Natural killer cell (primary cell): Measurements from ENCODE around the gene MAPK8IP1. TPM values are rescaled to one million over a fixed set of nuclear protein-coding genes. Genes with fewer than 3 reads are reported as not detected.
A peak's percentile ranks its signal among the peaks of the same experiment; 100 is the strongest.

Source experiments
- ATAC-seq, 3 donors: fragments of 150-1000 bp in 2 of 3; fragments of 200-7000 bp in 1 of 3; cut with Tn5 transposase; 1 replicate in 1 of 3; 2 replicates in 2 of 3; pipeline ENCODE4 v1.10.0; 2021; ENCODE audit warnings: mild to moderate bottlenecking in 2 of 3, moderate library complexity in 2 of 3
- DNase-seq, 2 donors: peaks; one replicate each; pipeline versions ENCODE4 v3.0.0 to v3.0.0-alpha.2; 2013 to 2021; ENCODE audit warnings: mixed read lengths in 1 of 2
- H3K27ac ChIP-seq: one replicate; pipeline ENCODE4 v1.5.1; 2013; ENCODE audit warnings: mild to moderate bottlenecking, low read length
- H3K27me3 ChIP-seq: one replicate; pipeline ENCODE4 v1.6.1; 2013; ENCODE audit warnings: low read length; ENCODE audit not compliant: control insufficient read depth, insufficient read depth
- H3K36me3 ChIP-seq: one replicate; pipeline ENCODE4 v1.6.1; 2013; ENCODE audit warnings: low read length; ENCODE audit not compliant: control insufficient read depth, insufficient read depth
- H3K4me1 ChIP-seq: one replicate; pipeline ENCODE4 v1.6.1; 2013; ENCODE audit warnings: low read length; ENCODE audit not compliant: control insufficient read depth, insufficient read depth
- H3K4me3 ChIP-seq: one replicate; pipeline ENCODE4 v1.5.1; 2013; ENCODE audit warnings: low read length
- H3K9me3 ChIP-seq: one replicate; pipeline ENCODE4 v1.6.1; 2013; ENCODE audit warnings: low read length; ENCODE audit not compliant: control insufficient read depth, insufficient read depth
- H3K27ac Mint-ChIP-seq, 2 donors: one replicate each; pipeline ENCODE4 v1.8.0; 2022; ENCODE audit warnings: mild to moderate bottlenecking in 2 of 2, mixed read lengths in 2 of 2, moderate library complexity in 1 of 2
- H3K27me3 Mint-ChIP-seq, 2 donors: one replicate each; pipeline ENCODE4 v1.8.0; 2022; ENCODE audit warnings: low read depth in 2 of 2, mixed read lengths in 2 of 2
- H3K36me3 Mint-ChIP-seq: one replicate; pipeline ENCODE4 v1.8.0; 2022; ENCODE audit warnings: mixed read lengths
- H3K4me1 Mint-ChIP-seq, 2 donors: one replicate each; pipeline ENCODE4 v1.8.0; 2022; ENCODE audit warnings: mixed read lengths in 2 of 2
- H3K4me3 Mint-ChIP-seq: one replicate; pipeline ENCODE4 v1.8.0; 2022; ENCODE audit warnings: mild to moderate bottlenecking, moderate library complexity, mixed read lengths
- H3K9me3 Mint-ChIP-seq, 2 donors: one replicate each; pipeline ENCODE4 v1.8.0; 2022; ENCODE audit warnings: mixed read lengths in 2 of 2
- WGBS: methylation state at CpG from one replicate; pipeline ENCODE4 v1.1.7; 2013; ENCODE audit warnings: missing lambda C conversion rate; ENCODE audit not compliant: insufficient coverage; 5-methylcytosine and 5-hydroxymethylcytosine counted together
- intact Hi-C: fragments of 100-400 bp; cut with micrococcal nuclease; formaldehyde crosslinking; loops from one replicate; pipeline ENCODE4 v1.14.2; 2022
- total RNA-seq, 4 donors: library from RNA; stranded (reverse); fragments of 120-200 nt in 1 of 4; gene quantifications; one replicate each; pipeline versions ENCODE4 v1.2.3 to v1.2.4, GENCODE V29; 2013 to 2022
- TF ChIP-seq, protein P1 (sequence below): fragments of 200-600 bp; IDR thresholded peaks from one replicate; pipeline ENCODE4 v1.8.0; 2022; ENCODE audit warnings: antibody characterized with exemption

Gene MAPK8IP1
- total RNA-seq, 3 donors from 2014 or later (not counting 1 experiment from before 2014, with no cell fraction given) = 9.7 to 21.5 (median 13.9) TPM

GRCh38 chr11:45929486-45930030 is 44.1 kb downstream of the MAPK8IP1 start:
- Histone ChIP-seq H3K27ac (peak overlapping the region; percentile 86), H3K4me3 (peak overlapping the region; percentile 31), H3K36me3 (peaks cover 22% of the 10 kb centered on the region), H3K9me3 (no peaks in the 10 kb centered on the region), H3K4me1 (peaks cover 66% of the 10 kb centered on the region), H3K27me3 (no peaks in the 10 kb centered on the region)
- H3K9me3 Mint-ChIP-seq = no peaks in the 10 kb centered on the region
- H3K27me3 Mint-ChIP-seq = no peaks in the 10 kb centered on the region
- peaks cover 30% of the 10 kb centered on the region in 2 donors for H3K4me1 Mint-ChIP-seq
- 58% methylated on average over 10 of the region's 10 CpGs for WGBS
- no peaks in the 10 kb centered on the region for H3K36me3 Mint-ChIP-seq
- H3K27ac Mint-ChIP-seq = peak overlapping the region; percentile 86 to 95
- TF ChIP-seq, protein P1, sequence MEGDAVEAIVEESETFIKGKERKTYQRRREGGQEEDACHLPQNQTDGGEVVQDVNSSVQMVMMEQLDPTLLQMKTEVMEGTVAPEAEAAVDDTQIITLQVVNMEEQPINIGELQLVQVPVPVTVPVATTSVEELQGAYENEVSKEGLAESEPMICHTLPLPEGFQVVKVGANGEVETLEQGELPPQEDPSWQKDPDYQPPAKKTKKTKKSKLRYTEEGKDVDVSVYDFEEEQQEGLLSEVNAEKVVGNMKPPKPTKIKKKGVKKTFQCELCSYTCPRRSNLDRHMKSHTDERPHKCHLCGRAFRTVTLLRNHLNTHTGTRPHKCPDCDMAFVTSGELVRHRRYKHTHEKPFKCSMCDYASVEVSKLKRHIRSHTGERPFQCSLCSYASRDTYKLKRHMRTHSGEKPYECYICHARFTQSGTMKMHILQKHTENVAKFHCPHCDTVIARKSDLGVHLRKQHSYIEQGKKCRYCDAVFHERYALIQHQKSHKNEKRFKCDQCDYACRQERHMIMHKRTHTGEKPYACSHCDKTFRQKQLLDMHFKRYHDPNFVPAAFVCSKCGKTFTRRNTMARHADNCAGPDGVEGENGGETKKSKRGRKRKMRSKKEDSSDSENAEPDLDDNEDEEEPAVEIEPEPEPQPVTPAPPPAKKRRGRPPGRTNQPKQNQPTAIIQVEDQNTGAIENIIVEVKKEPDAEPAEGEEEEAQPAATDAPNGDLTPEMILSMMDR = no peak
- intact Hi-C loops = no loop called here
- peak; percentile 31 to 40 (median 38) for ATAC-seq
- DNase-seq = no peak
- H3K4me3 Mint-ChIP-seq = peak overlapping the region; percentile 72

DNA sequence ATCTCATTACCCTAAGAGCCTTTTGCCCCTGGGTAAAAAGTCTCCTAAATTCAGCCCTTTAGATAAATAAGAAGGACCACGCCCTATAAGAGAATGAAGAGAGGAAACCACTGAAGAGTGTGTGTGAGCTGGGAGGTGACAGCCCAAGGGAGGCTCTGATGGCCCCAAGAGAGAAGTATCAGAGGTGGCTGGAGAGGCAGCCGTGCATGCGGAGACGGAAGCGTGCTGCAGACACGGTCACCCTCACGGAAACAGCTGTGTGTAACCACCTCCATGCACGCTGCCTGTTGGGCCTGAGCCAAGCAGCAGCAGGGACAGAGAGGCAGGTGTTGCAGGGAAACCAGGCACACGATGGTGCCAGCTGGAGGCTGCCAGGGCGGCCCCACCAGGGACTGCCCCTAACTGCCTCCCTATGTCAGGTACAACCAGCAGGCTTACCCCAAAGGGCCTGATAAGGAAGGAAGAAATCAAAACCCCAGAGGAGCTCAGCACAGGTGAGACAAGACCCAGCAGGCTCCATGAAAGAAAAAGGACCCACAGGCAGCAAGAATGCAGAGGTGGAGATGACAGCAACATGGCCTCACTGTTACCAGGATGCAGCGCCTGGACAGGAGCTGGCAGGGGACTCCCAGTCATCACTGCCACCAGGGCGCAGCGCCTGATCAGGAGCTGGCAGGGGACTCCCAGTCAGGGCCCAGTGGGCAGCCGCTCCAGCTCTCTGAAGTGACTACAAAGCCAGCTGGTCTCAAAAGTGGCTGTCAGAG is 44.8 kb downstream of the MAPK8IP1 start:
- peak overlapping the region; percentile 86 to 95 for H3K27ac Mint-ChIP-seq
- H3K36me3 ChIP-seq = peaks cover 28% of the 10 kb centered on the region
- no peaks in the 10 kb centered on the region for H3K27me3 Mint-ChIP-seq
- H3K4me3 Mint-ChIP-seq = peak overlapping the region; percentile 72
- TF ChIP-seq, protein P1 = no peak
- peak overlapping the region; percentile 86 for H3K27ac ChIP-seq
- WGBS = 26% methylated on average over 14 of the region's 14 CpGs
- peak overlapping the region; percentile 31 for H3K4me3 ChIP-seq
- DNase-seq (peak in 1 of 2 donors; percentile 68), ATAC-seq (peak; percentile 77 to 86 (median 85))
- peaks cover 30% of the 10 kb centered on the region in 2 donors for H3K4me1 Mint-ChIP-seq
- H3K36me3 Mint-ChIP-seq = no peaks in the 10 kb centered on the region
- H3K27me3 ChIP-seq = no peaks in the 10 kb centered on the region
- H3K4me1 ChIP-seq = peaks cover 72% of the 10 kb centered on the region
- H3K9me3 Mint-ChIP-seq = no peaks in the 10 kb centered on the region
- intact Hi-C loops = no loop called here
- no peaks in the 10 kb centered on the region for H3K9me3 ChIP-seq

DNA sequence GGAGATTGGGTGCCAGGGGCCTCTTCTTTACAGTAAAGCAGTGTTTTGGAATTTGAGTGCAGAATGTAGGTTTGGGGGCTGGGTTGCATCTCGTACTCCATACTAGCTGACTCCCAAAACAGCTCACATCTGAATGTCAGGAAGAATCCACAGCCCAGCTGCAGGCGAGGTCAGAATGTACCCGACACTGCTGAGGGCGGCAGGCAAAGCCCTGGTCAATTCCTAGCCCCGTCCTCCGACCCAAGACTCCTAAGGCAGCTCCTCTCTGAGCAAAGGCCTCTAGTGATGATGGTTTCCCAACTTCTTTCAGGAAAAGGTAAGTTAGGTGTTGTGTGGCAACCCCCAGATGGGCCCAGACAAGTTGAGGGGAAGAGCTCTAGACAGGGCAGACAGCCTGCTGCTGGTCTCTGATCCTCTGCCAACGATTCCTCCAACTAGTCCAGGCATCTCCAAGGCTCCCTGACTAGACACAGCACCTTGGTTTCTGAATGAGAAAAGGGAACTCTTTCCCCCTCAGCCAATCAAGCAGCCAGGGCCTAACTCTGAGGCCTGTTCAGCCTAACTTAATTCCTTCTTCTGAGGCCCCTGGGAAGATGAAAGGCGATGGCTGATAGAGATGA is 45.6 kb downstream of the MAPK8IP1 start:
- Mint-ChIP-seq H3K4me3 (peak overlapping the region; percentile 21), H3K27ac (peak overlapping the region; percentile 86 to 95), H3K36me3 (no peaks in the 10 kb centered on the region), H3K27me3 (no peaks in the 10 kb centered on the region), H3K4me1 (peaks cover 30% of the 10 kb centered on the region in 2 donors), H3K9me3 (no peaks in the 10 kb centered on the region)
- Histone ChIP-seq H3K9me3 (no peaks in the 10 kb centered on the region), H3K27me3 (no peaks in the 10 kb centered on the region), H3K4me3 (peak overlapping the region; percentile 43), H3K36me3 (peaks cover 37% of the 10 kb centered on the region), H3K27ac (peak overlapping the region; percentile 86), H3K4me1 (peaks cover 74% of the 10 kb centered on the region)
- WGBS = 85% methylated on average over 7 of the region's 8 CpGs
- intact Hi-C loops = no loop called here
- TF ChIP-seq, protein P1 = no peak
- no peak for DNase-seq
- no peak for ATAC-seq
